ENCODE measurements around the gene ZNF439. TPM values are rescaled to one million over a fixed set of nuclear protein-coding genes. Genes with fewer than 3 reads are reported as not detected.

The ZNF439 gene
- total and polyA plus RNA-seq, 2 of the 13 experiments (the other 11 are each of a cell fraction or from before 2014, with no cell fraction given), result 2.9 to 4.9 TPM

DNA sequence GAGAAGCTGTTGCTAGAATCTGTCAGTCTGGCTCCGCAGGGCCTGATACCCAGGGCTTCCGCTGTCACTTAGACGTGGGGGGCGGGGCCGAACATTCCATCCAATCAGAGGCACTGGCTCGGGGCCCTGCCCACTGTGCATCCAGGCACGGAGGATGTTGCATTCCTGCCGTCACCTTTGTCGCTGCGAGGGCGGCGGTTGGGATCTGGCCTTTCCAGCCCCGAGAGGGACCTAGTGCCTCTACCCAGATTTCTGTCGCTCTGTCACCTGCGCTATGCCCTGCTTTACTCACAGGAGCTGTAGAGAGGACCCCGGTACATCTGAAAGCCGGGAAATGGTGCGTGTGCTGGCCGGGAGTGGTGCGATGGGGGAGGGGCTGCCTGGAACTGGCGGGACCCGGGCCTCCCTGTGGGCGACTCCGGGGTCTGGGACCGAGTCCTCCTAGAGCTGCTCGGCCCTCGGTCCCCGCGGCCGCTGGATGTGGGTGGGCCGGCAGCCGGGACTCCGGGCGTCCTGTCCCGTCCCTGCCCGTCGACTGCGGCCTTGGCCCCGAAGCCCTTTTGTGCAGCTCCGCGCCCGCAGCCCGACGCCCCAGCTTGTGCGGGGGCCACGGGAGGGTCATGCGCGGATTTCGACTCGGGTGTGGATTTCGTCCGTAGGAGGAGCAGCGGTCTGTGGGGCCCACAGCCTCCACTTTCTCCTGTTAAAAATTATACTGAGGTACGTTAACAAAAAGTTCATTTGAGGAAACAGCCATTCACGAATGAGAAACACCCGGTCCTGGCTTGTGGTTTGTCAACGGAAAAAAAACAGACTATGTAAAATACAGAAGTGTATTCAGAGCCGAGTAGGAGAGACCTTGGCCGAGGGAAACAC, at the start of gene ZNF439 (continued):
- TF ChIP-seq, protein P1, sequence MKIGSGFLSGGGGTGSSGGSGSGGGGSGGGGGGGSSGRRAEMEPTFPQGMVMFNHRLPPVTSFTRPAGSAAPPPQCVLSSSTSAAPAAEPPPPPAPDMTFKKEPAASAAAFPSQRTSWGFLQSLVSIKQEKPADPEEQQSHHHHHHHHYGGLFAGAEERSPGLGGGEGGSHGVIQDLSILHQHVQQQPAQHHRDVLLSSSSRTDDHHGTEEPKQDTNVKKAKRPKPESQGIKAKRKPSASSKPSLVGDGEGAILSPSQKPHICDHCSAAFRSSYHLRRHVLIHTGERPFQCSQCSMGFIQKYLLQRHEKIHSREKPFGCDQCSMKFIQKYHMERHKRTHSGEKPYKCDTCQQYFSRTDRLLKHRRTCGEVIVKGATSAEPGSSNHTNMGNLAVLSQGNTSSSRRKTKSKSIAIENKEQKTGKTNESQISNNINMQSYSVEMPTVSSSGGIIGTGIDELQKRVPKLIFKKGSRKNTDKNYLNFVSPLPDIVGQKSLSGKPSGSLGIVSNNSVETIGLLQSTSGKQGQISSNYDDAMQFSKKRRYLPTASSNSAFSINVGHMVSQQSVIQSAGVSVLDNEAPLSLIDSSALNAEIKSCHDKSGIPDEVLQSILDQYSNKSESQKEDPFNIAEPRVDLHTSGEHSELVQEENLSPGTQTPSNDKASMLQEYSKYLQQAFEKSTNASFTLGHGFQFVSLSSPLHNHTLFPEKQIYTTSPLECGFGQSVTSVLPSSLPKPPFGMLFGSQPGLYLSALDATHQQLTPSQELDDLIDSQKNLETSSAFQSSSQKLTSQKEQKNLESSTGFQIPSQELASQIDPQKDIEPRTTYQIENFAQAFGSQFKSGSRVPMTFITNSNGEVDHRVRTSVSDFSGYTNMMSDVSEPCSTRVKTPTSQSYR (CRISPR knock-in tag; IDR thresholded peaks at IDR 0.05; ENCODE audit: borderline replicate concordance), result peak; percentile 90
- TF ChIP-seq JUNB (CRISPR knock-in tag; IDR thresholded peaks at IDR 0.05; ENCODE audit: borderline replicate concordance) (no peak), ZNF766 (CRISPR knock-in tag; IDR thresholded peaks at IDR 0.05; ENCODE audit: borderline replicate concordance) (no peak), ZNF589 (CRISPR knock-in tag; conservative IDR thresholded peaks at IDR 0.05) (no peak), MYC (CRISPR knock-in tag; IDR thresholded peaks at IDR 0.05; ENCODE audit: borderline replicate concordance) (peak; percentile 35; the same call in 1 of the 2 replicates), ARHGAP35 (CRISPR knock-in tag; IDR thresholded peaks at IDR 0.05; ENCODE audit: borderline replicate concordance) (no peak), KDM1A (CRISPR knock-in tag; IDR thresholded peaks at IDR 0.05) (peak; percentile 90; the same call in 1 of the 2 replicates), MATR3 (CRISPR knock-in tag; IDR thresholded peaks at IDR 0.05) (no peak), FOXO1 (CRISPR knock-in tag; IDR thresholded peaks at IDR 0.05) (no peak), RXRA (CRISPR knock-in tag; IDR thresholded peaks at IDR 0.05) (no peak; the same call in 1 of the 2 replicates), SNAI1 (CRISPR knock-in tag; IDR thresholded peaks at IDR 0.05; ENCODE audit: borderline replicate concordance) (no peak), PHF20 (CRISPR knock-in tag; IDR thresholded peaks at IDR 0.05) (no peak), ZNF558 (CRISPR knock-in tag; IDR thresholded peaks at IDR 0.05; ENCODE audit: borderline replicate concordance) (no peak; the same call in 1 of the 2 replicates), ZNF564 (CRISPR knock-in tag; IDR thresholded peaks at IDR 0.05) (no peak), ZNF12 (CRISPR knock-in tag; IDR thresholded peaks at IDR 0.05) (no peak), MAFF (IDR thresholded peaks at IDR 0.05; ENCODE audit: low read depth, low read length) (no peak), AHR (CRISPR knock-in tag; IDR thresholded peaks at IDR 0.05) (no peak), SMAD9 (CRISPR knock-in tag; IDR thresholded peaks at IDR 0.05) (no peak), NFIB (CRISPR knock-in tag; IDR thresholded peaks at IDR 0.05; ENCODE audit: borderline replicate concordance) (no peak)
- TF ChIP-seq, protein P2, sequence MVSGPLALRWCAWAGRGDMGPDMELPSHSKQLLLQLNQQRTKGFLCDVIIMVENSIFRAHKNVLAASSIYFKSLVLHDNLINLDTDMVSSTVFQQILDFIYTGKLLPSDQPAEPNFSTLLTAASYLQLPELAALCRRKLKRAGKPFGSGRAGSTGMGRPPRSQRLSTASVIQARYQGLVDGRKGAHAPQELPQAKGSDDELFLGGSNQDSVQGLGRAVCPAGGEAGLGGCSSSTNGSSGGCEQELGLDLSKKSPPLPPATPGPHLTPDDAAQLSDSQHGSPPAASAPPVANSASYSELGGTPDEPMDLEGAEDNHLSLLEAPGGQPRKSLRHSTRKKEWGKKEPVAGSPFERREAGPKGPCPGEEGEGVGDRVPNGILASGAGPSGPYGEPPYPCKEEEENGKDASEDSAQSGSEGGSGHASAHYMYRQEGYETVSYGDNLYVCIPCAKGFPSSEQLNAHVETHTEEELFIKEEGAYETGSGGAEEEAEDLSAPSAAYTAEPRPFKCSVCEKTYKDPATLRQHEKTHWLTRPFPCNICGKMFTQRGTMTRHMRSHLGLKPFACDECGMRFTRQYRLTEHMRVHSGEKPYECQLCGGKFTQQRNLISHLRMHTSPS (CRISPR knock-in tag; IDR thresholded peaks at IDR 0.05; ENCODE audit: low read depth), result no peak
- TF ChIP-seq, protein P3, sequence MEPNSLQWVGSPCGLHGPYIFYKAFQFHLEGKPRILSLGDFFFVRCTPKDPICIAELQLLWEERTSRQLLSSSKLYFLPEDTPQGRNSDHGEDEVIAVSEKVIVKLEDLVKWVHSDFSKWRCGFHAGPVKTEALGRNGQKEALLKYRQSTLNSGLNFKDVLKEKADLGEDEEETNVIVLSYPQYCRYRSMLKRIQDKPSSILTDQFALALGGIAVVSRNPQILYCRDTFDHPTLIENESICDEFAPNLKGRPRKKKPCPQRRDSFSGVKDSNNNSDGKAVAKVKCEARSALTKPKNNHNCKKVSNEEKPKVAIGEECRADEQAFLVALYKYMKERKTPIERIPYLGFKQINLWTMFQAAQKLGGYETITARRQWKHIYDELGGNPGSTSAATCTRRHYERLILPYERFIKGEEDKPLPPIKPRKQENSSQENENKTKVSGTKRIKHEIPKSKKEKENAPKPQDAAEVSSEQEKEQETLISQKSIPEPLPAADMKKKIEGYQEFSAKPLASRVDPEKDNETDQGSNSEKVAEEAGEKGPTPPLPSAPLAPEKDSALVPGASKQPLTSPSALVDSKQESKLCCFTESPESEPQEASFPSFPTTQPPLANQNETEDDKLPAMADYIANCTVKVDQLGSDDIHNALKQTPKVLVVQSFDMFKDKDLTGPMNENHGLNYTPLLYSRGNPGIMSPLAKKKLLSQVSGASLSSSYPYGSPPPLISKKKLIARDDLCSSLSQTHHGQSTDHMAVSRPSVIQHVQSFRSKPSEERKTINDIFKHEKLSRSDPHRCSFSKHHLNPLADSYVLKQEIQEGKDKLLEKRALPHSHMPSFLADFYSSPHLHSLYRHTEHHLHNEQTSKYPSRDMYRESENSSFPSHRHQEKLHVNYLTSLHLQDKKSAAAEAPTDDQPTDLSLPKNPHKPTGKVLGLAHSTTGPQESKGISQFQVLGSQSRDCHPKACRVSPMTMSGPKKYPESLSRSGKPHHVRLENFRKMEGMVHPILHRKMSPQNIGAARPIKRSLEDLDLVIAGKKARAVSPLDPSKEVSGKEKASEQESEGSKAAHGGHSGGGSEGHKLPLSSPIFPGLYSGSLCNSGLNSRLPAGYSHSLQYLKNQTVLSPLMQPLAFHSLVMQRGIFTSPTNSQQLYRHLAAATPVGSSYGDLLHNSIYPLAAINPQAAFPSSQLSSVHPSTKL (CRISPR knock-in tag; IDR thresholded peaks at IDR 0.05), result no peak; the same call in 1 of the 2 replicates
